ENCODE results near the gene MYCL. TPM values are rescaled to one million over a fixed set of nuclear protein-coding genes. Genes with fewer than 3 reads are reported as not detected.

MYCL gene
- total RNA-seq, 1 donor: 0.81 TPM

- TF ChIP-seq CTCF (IDR thresholded peaks at IDR 0.05; ENCODE audit: insufficient read depth, low read length): no peak
- no peak for DNase-seq (ENCODE audit: low read depth)
- no peak overlapping the region for H3K4me3 ChIP-seq (ENCODE audit: low read depth, low read length)
Observed at GRCh38 chr1:39898191-39898590, 3.5 kb downstream of the MYCL start.

- H3K4me3 ChIP-seq (ENCODE audit: low read depth, low read length): no peak overlapping the region
- no peak for TF ChIP-seq CTCF (IDR thresholded peaks at IDR 0.05; ENCODE audit: insufficient read depth, low read length)
- peak; percentile 60 for DNase-seq (ENCODE audit: low read depth)
Observed at GRCh38 chr1:39896909-39897685, 4.6 kb downstream of the MYCL start.

GRCh38 chr1:39895731-39896480 lies 5.8 kb downstream of the MYCL start:
- DNase-seq (ENCODE audit: low read depth): peak; percentile 52
- no peak overlapping the region for H3K4me3 ChIP-seq (ENCODE audit: low read depth, low read length)
- no peak for TF ChIP-seq CTCF (IDR thresholded peaks at IDR 0.05; ENCODE audit: insufficient read depth, low read length)

- DNase-seq (ENCODE audit: low read depth): peak; percentile 39
- no peak for TF ChIP-seq CTCF (IDR thresholded peaks at IDR 0.05; ENCODE audit: insufficient read depth, low read length)
- no peak overlapping the region for H3K4me3 ChIP-seq (ENCODE audit: low read depth, low read length)
Observed at GRCh38 chr1:39894884-39895495, 6.7 kb downstream of the MYCL start.

- TF ChIP-seq CTCF (IDR thresholded peaks at IDR 0.05; ENCODE audit: insufficient read depth, low read length): no peak
- peak; percentile 92 for DNase-seq (ENCODE audit: low read depth)
- H3K4me3 ChIP-seq (ENCODE audit: low read depth, low read length): no peak overlapping the region
Observed at GRCh38 chr1:39892601-39893595, 8.8 kb downstream of the MYCL start.

- no peak for DNase-seq (ENCODE audit: low read depth)
- TF ChIP-seq CTCF (IDR thresholded peaks at IDR 0.05; ENCODE audit: insufficient read depth, low read length): no peak
- H3K4me3 ChIP-seq (ENCODE audit: low read depth, low read length): no peak overlapping the region
Observed at GRCh38 chr1:39890880-39891279, 10.8 kb downstream of the MYCL start.
